Prostate gland (tissue), 2 donors: ENCODE measurements around the gene CCDC141.

ENCODE experiments used
- POLR2A ChIP-seq: fragments of 450-650 bp; IDR thresholded peaks from one replicate; pipeline ENCODE4 v1.6.1; 2016; ENCODE audit warnings: antibody characterized with exemption, mild to moderate bottlenecking
- POLR2AphosphoS5 ChIP-seq: sonication (generic); formaldehyde crosslinking; IDR thresholded peaks from one replicate; pipeline ENCODE4 v1.6.1; 2017; ENCODE audit warnings: antibody characterized with exemption
- TF ChIP-seq, protein P1 (sequence below), 4 experiments: fragments of 200-600 bp in 2 of 4; fragments of 450-650 bp in 2 of 4; sonication (generic) in 2 of 4; IDR thresholded peaks; 1 replicate in 3 of 4; 2 replicates in 1 of 4; pipeline ENCODE4 v1.5.1; 2016 to 2019; ENCODE audit warnings: antibody characterized with exemption in 4 of 4, mild to moderate bottlenecking in 2 of 4, moderate library complexity in 2 of 4

DNA sequence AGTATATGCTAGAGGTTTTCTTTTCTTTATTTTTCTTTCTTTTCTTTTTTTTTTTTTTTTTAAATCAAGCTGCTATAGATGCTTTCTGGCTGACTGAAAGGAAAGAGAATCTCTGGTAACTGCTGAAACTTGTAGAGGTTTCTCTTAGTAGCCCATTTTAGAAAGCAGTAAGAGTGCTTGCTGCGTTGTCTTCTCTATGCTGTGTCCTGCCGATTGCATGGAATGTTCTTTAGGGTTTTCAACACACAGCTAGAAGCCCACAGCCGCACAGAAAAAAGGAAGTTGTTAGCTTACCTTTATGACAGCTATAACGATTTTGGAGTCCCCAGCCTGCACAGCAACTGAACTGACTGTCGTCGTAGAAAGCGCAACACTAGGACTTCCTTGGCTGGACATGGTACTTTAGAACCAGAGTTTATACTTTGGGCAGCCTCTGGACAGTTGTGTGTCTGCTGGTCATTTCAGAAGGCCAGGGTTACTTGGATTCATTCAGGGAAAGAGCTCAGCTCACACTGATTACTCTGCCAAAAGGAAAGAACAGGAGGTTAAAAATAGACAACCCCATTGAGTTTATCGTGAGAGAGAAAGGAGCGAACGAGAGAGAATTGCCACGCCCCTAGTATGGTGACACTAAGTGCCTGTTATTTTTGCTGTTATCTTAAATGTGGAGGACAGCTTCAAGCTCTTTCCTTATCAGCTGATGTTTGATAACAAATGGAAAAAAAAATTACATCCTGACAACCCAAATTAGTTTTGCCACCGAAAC lies at the start of gene CCDC141:
- TF ChIP-seq, protein P1, sequence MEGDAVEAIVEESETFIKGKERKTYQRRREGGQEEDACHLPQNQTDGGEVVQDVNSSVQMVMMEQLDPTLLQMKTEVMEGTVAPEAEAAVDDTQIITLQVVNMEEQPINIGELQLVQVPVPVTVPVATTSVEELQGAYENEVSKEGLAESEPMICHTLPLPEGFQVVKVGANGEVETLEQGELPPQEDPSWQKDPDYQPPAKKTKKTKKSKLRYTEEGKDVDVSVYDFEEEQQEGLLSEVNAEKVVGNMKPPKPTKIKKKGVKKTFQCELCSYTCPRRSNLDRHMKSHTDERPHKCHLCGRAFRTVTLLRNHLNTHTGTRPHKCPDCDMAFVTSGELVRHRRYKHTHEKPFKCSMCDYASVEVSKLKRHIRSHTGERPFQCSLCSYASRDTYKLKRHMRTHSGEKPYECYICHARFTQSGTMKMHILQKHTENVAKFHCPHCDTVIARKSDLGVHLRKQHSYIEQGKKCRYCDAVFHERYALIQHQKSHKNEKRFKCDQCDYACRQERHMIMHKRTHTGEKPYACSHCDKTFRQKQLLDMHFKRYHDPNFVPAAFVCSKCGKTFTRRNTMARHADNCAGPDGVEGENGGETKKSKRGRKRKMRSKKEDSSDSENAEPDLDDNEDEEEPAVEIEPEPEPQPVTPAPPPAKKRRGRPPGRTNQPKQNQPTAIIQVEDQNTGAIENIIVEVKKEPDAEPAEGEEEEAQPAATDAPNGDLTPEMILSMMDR (IDR thresholded peaks at IDR 0.05): no peak
- TF ChIP-seq POLR2AphosphoS5 (no peak), POLR2A (no peak)
